K562 (cell line): Measurements from ENCODE around the gene GRSF1. TPM values are rescaled to one million over a fixed set of nuclear protein-coding genes. Genes with fewer than 3 reads are reported as not detected.

Source experiments
- ATAC-seq: fragments of 200-7000 bp; cut with Tn5 transposase; 3 replicates; pipeline ENCODE4 v1.9.1; 2020; ENCODE audit warnings: moderate library complexity
- BruUV-seq: library from RNA; stranded (reverse); fragments of 400-500 nt; replicated peaks from 2 replicates; lab custom pipeline; 2021; lab: Mats Ljungman, UMichigan
- CTCF ChIA-PET: fragments of 300-600 bp; formaldehyde crosslinking; extraction: SDS; loops from one replicate; lab custom pipeline; 2021; ENCODE audit warnings: low intra/inter-chr PET ratio; lab: Yijun Ruan, JAX
- POLR2A ChIA-PET: fragments of 300-600, 350-650 bp; sonication (Branson Sonifier 250); formaldehyde crosslinking; extraction: SDS; loops from one replicate; lab custom pipeline; 2021; ENCODE audit warnings: antibody characterized with exemption, inconsistent platforms; lab: Yijun Ruan, JAX
- DNase-seq, 4 experiments: peaks; one replicate each; pipeline versions ENCODE4 v3.0.0 to v3.0.0-alpha.2; 2011 to 2018; ENCODE audit warnings: low spot score in 3 of 4, mixed read lengths in 3 of 4; ENCODE audit errors: extremely low read depth in 1 of 4
- FAIRE-seq: peaks from 2 replicates; lab custom pipeline; 2011; peaks lifted over from hg19 to GRCh38; lab: Jason Lieb, UNC
- H2AFZ ChIP-seq: 2 replicates; pipeline ENCODE4 v1.6.0; 2011; ENCODE audit warnings: low read depth, low read length, control low read depth, inconsistent platforms
- H3K27ac ChIP-seq: fragments of 200-600 bp; 3 replicates; pipeline ENCODE4 v1.8.0; 2011; ENCODE audit warnings: low read depth, mild to moderate bottlenecking, control low read depth, inconsistent platforms, low read length, moderate library complexity, mixed read lengths; ENCODE audit errors: extremely low read depth
- H3K27me3 ChIP-seq, 2 experiments: fragments of 300-600 bp in 1 of 2; 2 replicates in 1 of 2; 3 replicates in 1 of 2; pipeline versions ENCODE4 v1.6.0 to v1.8.0; 2011; ENCODE audit warnings: inconsistent platforms in 2 of 2, low read length in 2 of 2, mild to moderate bottlenecking in 1 of 2, mixed read lengths in 1 of 2, moderate library complexity in 1 of 2; ENCODE audit not compliant: control insufficient read depth in 2 of 2, insufficient read depth in 2 of 2
- H3K36me3 ChIP-seq: fragments of 300-600 bp; 3 replicates; pipeline ENCODE4 v1.8.0; 2011; ENCODE audit warnings: mild to moderate bottlenecking, low read length, inconsistent platforms; ENCODE audit not compliant: control insufficient read depth, insufficient read depth
- H3K4me1 ChIP-seq, 2 experiments: fragments of 200-600 bp in 1 of 2; replicated peaks in 1 of 2; 2 replicates in 1 of 2; 3 replicates in 1 of 2; pipeline versions ENCODE4 v1.5.1 to v1.8.0; 2011; ENCODE audit warnings: inconsistent platforms in 2 of 2, low read length in 2 of 2, mild to moderate bottlenecking in 1 of 2, mixed read lengths in 1 of 2, moderate library complexity in 1 of 2; ENCODE audit not compliant: control insufficient read depth in 2 of 2, insufficient read depth in 2 of 2
- H3K4me2 ChIP-seq: 2 replicates; pipeline ENCODE4 v1.6.1; 2011; ENCODE audit warnings: low read length, control low read depth, inconsistent platforms, mixed read lengths; ENCODE audit not compliant: insufficient read depth
- H3K4me3 ChIP-seq: fragments of 200-600 bp; sonication (generic), shearing (Covaris generic); 2 replicates; pipeline ENCODE4 v1.5.1; 2016; ENCODE audit warnings: control low read depth, inconsistent platforms
- H3K79me2 ChIP-seq: fragments of 200-600 bp; 3 replicates; pipeline ENCODE4 v1.8.0; 2011; ENCODE audit warnings: low read length, inconsistent platforms; ENCODE audit not compliant: control insufficient read depth, insufficient read depth
- H3K9ac ChIP-seq, 2 experiments: 2 replicates each; pipeline versions ENCODE4 v1.6.0 to v1.6.1; 2011; ENCODE audit warnings: low read depth in 2 of 2, low read length in 2 of 2, control low read depth in 1 of 2, inconsistent platforms in 1 of 2, mild to moderate bottlenecking in 1 of 2, mixed read lengths in 1 of 2; ENCODE audit not compliant: insufficient read depth in 1 of 2
- H3K9me1 ChIP-seq: one replicate; pipeline ENCODE4 v1.6.0; 2011; ENCODE audit warnings: inconsistent platforms, mild to moderate bottlenecking, low read length, moderate library complexity; ENCODE audit not compliant: control insufficient read depth, insufficient read depth
- H3K9me3 ChIP-seq: replicated peaks from 2 replicates; pipeline ENCODE4 v1.5.1; 2011; ENCODE audit warnings: low read depth, low read length, inconsistent platforms; ENCODE audit not compliant: control insufficient read depth, insufficient read depth
- H4K20me1 ChIP-seq: replicated peaks from 2 replicates; pipeline ENCODE4 v1.6.1; 2011; ENCODE audit warnings: low read length, inconsistent platforms, mixed read lengths; ENCODE audit not compliant: control insufficient read depth, insufficient read depth
- CEBPG ChIP-seq, 3 experiments: fragments of 200-800 bp in 1 of 3; sonication (Bioruptor generic) in 1 of 3; sonication (generic) in 1 of 3; formaldehyde crosslinking in 1 of 3; IDR thresholded peaks in 2 of 3; conservative IDR thresholded peaks in 1 of 3; 2 replicates each; pipeline versions ENCODE4 v1.6.1 to v1.8.0; 2016 to 2022; ENCODE audit warnings: missing compliant biosample characterization in 2 of 3, missing genetic modification characterization in 2 of 3, mild to moderate bottlenecking in 1 of 3, missing genetic modification reagents in 1 of 3
- GABPA ChIP-seq: fragments of 200-800 bp; sonication (Bioruptor generic); conservative IDR thresholded peaks from 2 replicates; pipeline ENCODE4 v1.6.1; 2016; ENCODE audit warnings: low read depth, missing genetic modification characterization, missing compliant biosample characterization
- GABPB2 ChIP-seq: fragments of 250-450 bp; sonication (Bioruptor Pico); conservative IDR thresholded peaks from 2 replicates; pipeline ENCODE4 v1.5.1; 2021; ENCODE audit warnings: mild to moderate bottlenecking
- NRF1 ChIP-seq, 2 experiments: fragments of 450-650 bp; IDR thresholded peaks in 1 of 2; conservative IDR thresholded peaks in 1 of 2; 2 replicates each; pipeline ENCODE4 v1.6.1; 2014; ENCODE audit warnings: mild to moderate bottlenecking in 2 of 2
- RAD21 ChIP-seq, 2 experiments: fragments of 250-450 bp in 1 of 2; fragments of 450-650 bp in 1 of 2; sonication (Bioruptor Pico) in 1 of 2; formaldehyde crosslinking in 1 of 2; IDR thresholded peaks in 1 of 2; conservative IDR thresholded peaks in 1 of 2; 2 replicates each; pipeline versions ENCODE4 v1.4.0 to v1.8.0; 2020 to 2022; ENCODE audit warnings: mild to moderate bottlenecking in 2 of 2, moderate library complexity in 1 of 2
- SMARCE1 ChIP-seq: fragments of 450-650 bp; IDR thresholded peaks from 2 replicates; pipeline ENCODE4 v1.7.1; 2016; ENCODE audit warnings: mild to moderate bottlenecking
- SOX6 ChIP-seq: fragments of 450-650 bp; IDR thresholded peaks from 2 replicates; pipeline ENCODE4 v1.6.1; 2014; ENCODE audit warnings: mild to moderate bottlenecking
- ZFPM2 ChIP-seq: fragments of 250-450 bp; sonication (Bioruptor Pico); IDR thresholded peaks from 2 replicates; pipeline ENCODE4 v1.5.1; 2022; ENCODE audit warnings: mild to moderate bottlenecking
- ZNF507 ChIP-seq: conservative IDR thresholded peaks from 2 replicates; pipeline ENCODE4 v1.6.1; 2017; ENCODE audit warnings: missing genetic modification characterization, missing compliant biosample characterization
- WGBS: fragments of 100-300 bp; shearing (Covaris generic); methylation state at CpG from one replicate; pipeline ENCODE4 v1.1.6; 2016; ENCODE audit warnings: low coverage, mixed read lengths; ENCODE audit not compliant: insufficient coverage; ENCODE audit errors: missing lambda C conversion rate; 5-methylcytosine and 5-hydroxymethylcytosine counted together
- in situ Hi-C: fragments of 300-500 bp; cut with MboI; formaldehyde crosslinking; loops from 4 replicates; pipeline ENCODE4 v1.15.0; 2018; ENCODE audit warnings: inconsistent platforms, mixed read lengths
- intact Hi-C: fragments of 100-400 bp; cut with micrococcal nuclease; formaldehyde crosslinking; loops from 2 replicates; pipeline ENCODE4 v1.14.2; 2022
- polyA plus RNA-seq, 8 experiments: library from polyadenylated mRNA; depleted of rRNA in 4 of 8; stranded (reverse) in 5 of 8; unstranded in 3 of 8; fragments of >200 nt; fragmentation: Nextera tagmentation in 2 of 8; fragmentation: Illumina TruSeq in 1 of 8; extraction: Ambion mirVana in 2 of 8; extraction: Trizol in 1 of 8; gene quantifications; 2 replicates each; pipeline versions ENCODE4 v1.2.1 to v1.2.3, GENCODE V29; 2011 to 2014; ENCODE audit warnings: inconsistent platforms in 1 of 8, missing spikeins in 1 of 8
- total RNA-seq, 7 experiments: library from RNA; depleted of rRNA in 6 of 7; stranded (reverse); fragments of >200 nt in 6 of 7; fragmentation: Illumina TruSeq in 2 of 7; extraction: Trizol in 2 of 7; gene quantifications; 2 replicates each; pipeline versions ENCODE4 v1.2.1 to v1.2.3, GENCODE V29; 2011 to 2021; ENCODE audit warnings: low replicate concordance in 1 of 7
- TF ChIP-seq, protein P1 (sequence below), 2 experiments: fragments of 450-650 bp; IDR thresholded peaks; 2 replicates each; pipeline ENCODE4 v1.6.1; 2016; ENCODE audit warnings: mild to moderate bottlenecking in 2 of 2, borderline replicate concordance in 1 of 2, low read depth in 1 of 2, moderate library complexity in 1 of 2
- TF ChIP-seq, protein P2 (sequence below): fragments of 450-650 bp; IDR thresholded peaks from 2 replicates; pipeline ENCODE4 v1.6.1; 2016

GRSF1 gene
- total and polyA plus RNA-seq, 9 of the 15 experiments (the other 6 are each of a cell fraction or from before 2014, with no cell fraction given) = 33.0 to 105 (median 76.0) TPM

DNA sequence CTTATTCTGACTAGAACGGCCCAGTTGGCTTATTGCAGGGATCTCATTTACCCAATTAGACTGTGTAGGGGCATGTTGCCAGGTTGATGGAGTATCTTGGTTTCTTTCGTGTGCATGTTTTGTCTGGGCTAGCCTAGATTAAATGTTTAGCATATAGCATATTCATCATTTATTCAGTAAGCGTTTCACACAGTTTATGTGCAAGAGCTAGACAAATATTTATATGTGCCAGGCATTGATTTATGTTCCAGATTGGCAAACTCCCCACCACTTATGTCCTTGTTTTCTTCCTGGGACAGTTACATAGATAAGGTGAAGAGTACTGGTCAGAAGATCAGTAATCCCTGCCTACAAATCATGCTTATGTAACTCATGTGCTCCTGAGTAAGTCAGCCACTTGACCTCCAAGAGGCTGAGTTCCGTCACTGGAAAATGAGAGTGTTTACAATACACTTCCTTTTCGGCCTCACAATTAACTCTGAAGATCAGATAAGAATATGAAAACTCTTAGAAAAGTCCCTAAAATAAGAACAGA, 60.7 kb downstream of the GRSF1 start:
- Histone ChIP-seq H3K4me1 (no peaks in the 10 kb centered on the region; a peak in 1 of 5 replicates), H3K9ac (no peak overlapping the region), H4K20me1 (no peaks in the 10 kb centered on the region), H3K79me2 (no peaks in the 10 kb centered on the region), H3K4me2 (no peak overlapping the region), H3K9me1 (no peaks in the 10 kb centered on the region), H3K27ac (no peak overlapping the region), H3K9me3 (no peaks in the 10 kb centered on the region), H3K36me3 (peaks cover 3% of the 10 kb centered on the region; the same call in 1 of the 3 replicates), H3K27me3 (no peaks in the 10 kb centered on the region), H3K4me3 (no peak overlapping the region), H2AFZ (no peak overlapping the region)
- ChIA-PET POLR2A (no interaction called here), CTCF (no interaction called here)
- 42% methylated on average over 5 of the region's 5 CpGs for WGBS
- BruUV-seq = no TSS peak
- ATAC-seq = peak; percentile 77
- FAIRE-seq = peak; percentile 23
- DNase-seq = peak in 1 of 4 experiments; percentile 9
- in situ Hi-C loops (no loop called here), intact Hi-C loops (no loop called here)
- TF ChIP-seq SOX6 (peak; percentile 74; the same call in 1 of the 2 replicates), GABPA (tag) (peak; percentile 38; the same call in 1 of the 2 replicates), CEBPG (CRISPR knock-in tag; IDR thresholded peaks at IDR 0.05) (no peak), CEBPG (tag; conservative IDR thresholded peaks at IDR 0.05 in 1 of 2, IDR thresholded peaks at IDR 0.05 in 1 of 2) (peak; percentile 55; a peak in 2 of 4 replicates), NRF1 (conservative IDR thresholded peaks at IDR 0.05 in 1 of 2, IDR thresholded peaks at IDR 0.05 in 1 of 2) (no peak), RAD21 (CRISPR knock-in tag; conservative IDR thresholded peaks at IDR 0.05 in 1 of 2, IDR thresholded peaks at IDR 0.05 in 1 of 2) (0 out of 4 replicates have a peak, but pooled peaks of 1 of the 2 experiments have one; percentile 23), ZNF507 (tag) (no peak), GABPB2 (no peak), ZFPM2 (CRISPR knock-in tag) (no peak), SMARCE1 (peak; percentile 55; the same call in 1 of the 2 replicates)
- TF ChIP-seq, protein P1, sequence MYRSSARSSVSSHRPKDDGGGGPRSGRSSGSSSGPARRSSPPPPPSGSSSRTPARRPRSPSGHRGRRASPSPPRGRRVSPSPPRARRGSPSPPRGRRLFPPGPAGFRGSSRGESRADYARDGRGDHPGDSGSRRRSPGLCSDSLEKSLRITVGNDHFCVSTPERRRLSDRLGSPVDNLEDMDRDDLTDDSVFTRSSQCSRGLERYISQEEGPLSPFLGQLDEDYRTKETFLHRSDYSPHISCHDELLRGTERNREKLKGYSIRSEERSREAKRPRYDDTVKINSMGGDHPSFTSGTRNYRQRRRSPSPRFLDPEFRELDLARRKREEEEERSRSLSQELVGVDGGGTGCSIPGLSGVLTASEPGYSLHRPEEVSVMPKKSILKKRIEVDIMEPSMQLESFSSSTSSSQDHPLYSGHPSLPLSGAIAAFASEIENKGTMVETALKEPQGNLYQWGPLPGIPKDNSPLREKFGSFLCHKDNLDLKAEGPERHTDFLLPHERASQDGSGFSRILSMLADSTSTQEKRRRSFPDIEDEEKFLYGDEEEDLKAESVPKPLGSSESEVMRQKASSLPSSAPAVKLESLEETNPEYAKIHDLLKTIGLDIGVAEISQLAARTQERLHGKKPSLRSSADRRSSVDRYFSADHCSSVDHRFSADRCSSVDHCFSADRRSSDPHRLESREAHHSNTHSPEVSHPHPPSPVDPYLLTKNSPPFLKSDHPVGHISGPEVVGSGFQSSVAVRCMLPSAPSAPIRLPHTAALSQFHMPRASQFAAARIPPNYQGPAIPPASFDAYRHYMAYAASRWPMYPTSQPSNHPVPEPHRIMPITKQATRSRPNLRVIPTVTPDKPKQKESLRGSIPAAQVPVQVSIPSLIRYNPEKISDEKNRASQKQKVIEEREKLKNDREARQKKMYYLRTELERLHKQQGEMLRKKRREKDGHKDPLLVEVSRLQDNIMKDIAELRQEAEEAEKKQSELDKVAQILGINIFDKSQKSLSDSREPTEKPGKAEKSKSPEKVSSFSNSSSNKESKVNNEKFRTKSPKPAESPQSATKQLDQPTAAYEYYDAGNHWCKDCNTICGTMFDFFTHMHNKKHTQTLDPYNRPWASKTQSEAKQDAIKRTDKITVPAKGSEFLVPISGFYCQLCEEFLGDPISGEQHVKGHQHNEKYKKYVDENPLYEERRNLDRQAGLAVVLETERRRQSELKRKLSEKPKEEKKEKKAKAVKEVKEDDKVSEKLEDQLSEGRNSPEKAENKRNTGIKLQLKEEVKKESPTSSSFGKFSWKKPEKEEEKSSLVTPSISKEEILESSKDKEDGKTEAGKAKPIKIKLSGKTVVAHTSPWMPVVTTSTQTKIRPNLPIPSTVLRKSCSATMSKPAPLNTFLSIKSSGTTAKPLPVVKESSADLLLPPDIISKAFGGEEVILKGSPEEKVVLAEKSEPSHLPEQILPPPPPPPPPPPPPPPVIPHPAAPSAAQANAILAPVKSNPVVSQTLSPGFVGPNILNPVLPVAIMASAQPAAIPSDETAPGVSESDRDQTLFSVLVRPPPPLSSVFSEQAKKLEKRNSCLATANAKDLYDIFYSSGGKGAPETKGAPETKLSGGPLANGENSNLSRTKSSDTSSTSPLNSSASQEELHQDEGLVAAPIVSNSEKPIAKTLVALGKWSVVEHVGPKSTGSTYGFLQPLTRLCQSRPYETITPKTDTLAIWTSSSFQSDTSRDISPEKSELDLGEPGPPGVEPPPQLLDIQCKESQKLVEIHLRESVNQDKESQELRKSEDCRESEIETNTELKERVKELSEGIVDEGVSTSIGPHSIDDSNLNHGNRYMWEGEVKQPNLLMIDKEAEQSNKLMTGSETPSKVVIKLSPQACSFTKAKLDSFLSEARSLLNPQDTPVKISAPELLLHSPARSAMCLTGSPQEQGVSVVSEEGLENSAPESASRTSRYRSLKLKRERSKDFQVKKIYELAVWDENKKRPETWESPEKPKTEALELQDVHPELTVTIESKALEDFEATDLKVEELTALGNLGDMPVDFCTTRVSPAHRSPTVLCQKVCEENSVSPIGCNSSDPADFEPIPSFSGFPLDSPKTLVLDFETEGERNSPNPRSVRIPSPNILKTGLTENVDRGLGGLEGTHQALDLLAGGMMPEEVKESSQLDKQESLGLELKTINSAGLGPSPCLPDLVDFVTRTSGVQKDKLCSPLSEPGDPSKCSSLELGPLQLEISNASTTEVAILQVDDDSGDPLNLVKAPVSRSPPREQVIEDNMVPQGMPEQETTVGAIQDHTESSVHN (IDR thresholded peaks at IDR 0.05; ENCODE audit: borderline replicate concordance in 1 of 2, low read depth in 1 of 2) = peak in 1 of 2 experiments; percentile 23; a peak in 1 of 4 replicates
- TF ChIP-seq, protein P2, sequence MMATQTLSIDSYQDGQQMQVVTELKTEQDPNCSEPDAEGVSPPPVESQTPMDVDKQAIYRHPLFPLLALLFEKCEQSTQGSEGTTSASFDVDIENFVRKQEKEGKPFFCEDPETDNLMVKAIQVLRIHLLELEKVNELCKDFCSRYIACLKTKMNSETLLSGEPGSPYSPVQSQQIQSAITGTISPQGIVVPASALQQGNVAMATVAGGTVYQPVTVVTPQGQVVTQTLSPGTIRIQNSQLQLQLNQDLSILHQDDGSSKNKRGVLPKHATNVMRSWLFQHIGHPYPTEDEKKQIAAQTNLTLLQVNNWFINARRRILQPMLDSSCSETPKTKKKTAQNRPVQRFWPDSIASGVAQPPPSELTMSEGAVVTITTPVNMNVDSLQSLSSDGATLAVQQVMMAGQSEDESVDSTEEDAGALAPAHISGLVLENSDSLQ = peak; percentile 74
